ENCODE results near the gene CCDC3. TPM values are rescaled to one million over a fixed set of nuclear protein-coding genes. Genes with fewer than 3 reads are reported as not detected.

CCDC3 gene
- total and polyA plus RNA-seq, 2 of the 8 experiments (the other 6 are each of a cell fraction or from before 2014, with no cell fraction given) = 3.4 to 3.7 TPM

DNA sequence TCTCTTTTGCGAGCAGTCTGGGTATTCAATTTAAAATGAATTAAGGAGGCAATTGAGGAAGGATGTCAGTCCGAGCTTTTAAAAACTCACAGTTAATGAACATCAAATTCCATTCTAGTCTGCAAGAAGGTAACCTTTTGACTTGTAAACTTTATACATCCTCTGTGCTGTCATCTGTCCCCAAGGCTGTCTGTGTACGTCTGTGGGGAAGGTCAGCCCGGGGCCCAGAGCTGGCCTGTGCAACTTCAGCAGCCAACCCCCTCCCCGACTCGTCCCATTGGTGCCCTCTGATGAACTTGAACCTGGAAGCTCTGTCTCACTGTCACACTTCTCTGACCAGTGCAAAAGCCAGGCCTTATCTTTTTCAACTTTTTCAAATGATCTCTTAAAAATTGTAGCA, 80.3 kb downstream of the CCDC3 start:
- H3K4me2 ChIP-seq (ENCODE audit: insufficient read depth in 1 of 2, low read depth in 2 of 2, low read length in 2 of 2) = no peak overlapping the region
- TF ChIP-seq GABPA (IDR thresholded peaks at IDR 0.05; ENCODE audit: borderline replicate concordance, insufficient read depth, low read length) (no peak), TAF1 (IDR thresholded peaks at IDR 0.05; ENCODE audit: low read depth, low read length) (no peak), SP1 (IDR thresholded peaks at IDR 0.05; ENCODE audit: low read depth, low read length) (no peak), JUN (IDR thresholded peaks at IDR 0.05; ENCODE audit: low read depth, low read length) (no peak)

More for the DNA sequence above, 80.3 kb downstream of the CCDC3 start:
- Histone ChIP-seq H2AK5ac (ENCODE audit: low read depth, low read length) (no peak overlapping the region), H3K14ac (ENCODE audit: insufficient read length) (no peak overlapping the region), H4K91ac (replicated peaks; ENCODE audit: insufficient read length, low read length) (no peak overlapping the region), H3K18ac (ENCODE audit: extremely low read depth, low read length) (no peak overlapping the region), H2BK15ac (ENCODE audit: low read length) (no peak overlapping the region), H3K4me1 (replicated peaks in 1 of 4; ENCODE audit: control insufficient read depth in 3 of 4, insufficient read depth in 4 of 4, low read length in 3 of 4) (no peaks in the 10 kb centered on the region), H3K27me3 (replicated peaks in 1 of 4; ENCODE audit: control insufficient read depth in 3 of 4, extremely low read depth in 1 of 4, insufficient read depth in 3 of 4, low read length in 3 of 4) (no peaks in the 10 kb centered on the region), H3K9ac (replicated peaks in 1 of 4; ENCODE audit: extremely low read depth in 1 of 4, low read depth in 3 of 4, low read length in 3 of 4) (no peak overlapping the region), H2BK120ac (replicated peaks; ENCODE audit: low read depth, low read length) (no peak overlapping the region), H3K79me2 (ENCODE audit: control insufficient read depth in 1 of 2, insufficient read depth in 2 of 2, low read length in 2 of 2) (no peaks in the 10 kb centered on the region), H3K9me3 (ENCODE audit: insufficient read depth in 2 of 2, low read depth in 1 of 2, low read length in 1 of 2) (no peaks in the 10 kb centered on the region), H3K4me3 (ENCODE audit: extremely low read depth in 1 of 4, insufficient read depth in 2 of 4, low read depth in 3 of 4, low read length in 4 of 4) (no peak overlapping the region), H2BK12ac (ENCODE audit: low read depth, low read length) (no peak overlapping the region), H2BK5ac (ENCODE audit: low read depth, low read length) (no peak overlapping the region), H3K56ac (replicated peaks; ENCODE audit: insufficient read length, low read depth, low read length) (no peak overlapping the region), H3K27ac (ENCODE audit: low read depth, low read length) (no peak overlapping the region), H4K8ac (ENCODE audit: extremely low read depth, insufficient read depth, low read length) (no peak overlapping the region), H3K36me3 (ENCODE audit: control insufficient read depth in 2 of 4, insufficient read depth in 4 of 4, low read length in 3 of 4) (no peaks in the 10 kb centered on the region), H2BK20ac (ENCODE audit: low read length) (no peak overlapping the region), H4K20me1 (replicated peaks in 1 of 2; ENCODE audit: control insufficient read depth in 1 of 2, insufficient read depth in 2 of 2, low read length in 2 of 2) (no peaks in the 10 kb centered on the region), H3K4ac (replicated peaks; ENCODE audit: insufficient read length, low read depth, low read length) (no peak overlapping the region), H2AFZ (ENCODE audit: low read length) (no peak overlapping the region), H4K5ac (ENCODE audit: insufficient read length, low read depth, low read length) (no peak overlapping the region), H3K23me2 (ENCODE audit: low read depth, low read length) (no peaks in the 10 kb centered on the region), H3K79me1 (ENCODE audit: low read depth, low read length) (no peaks in the 10 kb centered on the region), H3K23ac (ENCODE audit: insufficient read length) (no peak overlapping the region)
- no peak for DNase-seq (ENCODE audit: low read depth in 1 of 2, low spot score in 2 of 2)
- CTCF ChIA-PET (ENCODE audit: partially characterized antibody) = interaction anchor here (0.8 to 1.8 kb wide), 5 partner anchors 10 to 81 kb away, joined by 3 to 5 read pairs (median 3); partner anchors contain the start of gene CCDC3
- POLR2A ChIA-PET (ENCODE audit: partially characterized antibody) = interaction anchor here (1.5 kb wide), 1 partner anchor 11 kb away, joined by 3 read pairs; no protein-coding TSS in a partner anchor
- FAIRE-seq = no peak
- 89% methylated on average over 6 of the region's 6 CpGs; no CpG with 5 or more reads in 1 of the 2 experiments for WGBS, 2 experiments (ENCODE audit: extremely low coverage in 1 of 2, insufficient coverage in 1 of 2, insufficient read length in 1 of 2, insufficient replicate concordance in 2 of 2, low coverage in 1 of 2, low lambda C conversion rate in 2 of 2, missing lambda C conversion rate in 1 of 2)

All from H1 (cell line).